IPS-18a (cell line): ENCODE results near the gene MIF4GD.

ENCODE experiments used
- H3K27ac ChIP-seq: one replicate; pipeline ENCODE4 v1.5.1; 2013; ENCODE audit warnings: low read length
- H3K27me3 ChIP-seq: one replicate; pipeline ENCODE4 v1.6.1; 2013; ENCODE audit warnings: mild to moderate bottlenecking, low read length; ENCODE audit not compliant: control insufficient read depth, insufficient read depth
- H3K36me3 ChIP-seq: one replicate; pipeline ENCODE4 v1.6.1; 2013; ENCODE audit warnings: low read depth, low read length; ENCODE audit not compliant: control insufficient read depth
- H3K4me1 ChIP-seq: one replicate; pipeline ENCODE4 v1.6.1; 2013; ENCODE audit warnings: low read depth, low read length; ENCODE audit not compliant: control insufficient read depth
- H3K4me3 ChIP-seq: one replicate; pipeline ENCODE4 v1.5.1; 2013; ENCODE audit warnings: low read length
- H3K9ac ChIP-seq: one replicate; pipeline ENCODE4 v1.6.1; 2013; ENCODE audit warnings: mild to moderate bottlenecking, low read length, moderate library complexity
- H3K9me3 ChIP-seq: one replicate; pipeline ENCODE4 v1.6.1; 2013; ENCODE audit warnings: low read depth, low read length; ENCODE audit not compliant: control insufficient read depth

MIF4GD gene

GRCh38 chr17:75249564-75249963 lies 21.5 kb downstream of the MIF4GD start:
- H3K9ac ChIP-seq: no peak overlapping the region
- no peak overlapping the region for H3K27ac ChIP-seq
- H3K4me3 ChIP-seq: no peak overlapping the region
- H3K27me3 ChIP-seq: no peaks in the 10 kb centered on the region
- peaks cover 10% of the 10 kb centered on the region for H3K36me3 ChIP-seq
- H3K9me3 ChIP-seq: no peaks in the 10 kb centered on the region
- no peaks in the 10 kb centered on the region for H3K4me1 ChIP-seq

- Histone ChIP-seq H3K4me1 (no peaks in the 10 kb centered on the region), H3K9me3 (no peaks in the 10 kb centered on the region), H3K9ac (no peak overlapping the region), H3K4me3 (no peak overlapping the region), H3K36me3 (peaks cover 36% of the 10 kb centered on the region), H3K27ac (no peak overlapping the region), H3K27me3 (no peaks in the 10 kb centered on the region)
These were observed 24.6 kb downstream of the MIF4GD start for GRCh38 chr17:75246404-75246803.

- Histone ChIP-seq H3K27me3 (no peaks in the 10 kb centered on the region), H3K4me1 (no peaks in the 10 kb centered on the region), H3K36me3 (peaks cover 43% of the 10 kb centered on the region), H3K27ac (no peak overlapping the region), H3K9me3 (no peaks in the 10 kb centered on the region), H3K4me3 (no peak overlapping the region), H3K9ac (no peak overlapping the region)
These were observed 26.0 kb downstream of the MIF4GD start for GRCh38 chr17:75245011-75245410.

- Histone ChIP-seq H3K9ac (no peak overlapping the region), H3K9me3 (no peaks in the 10 kb centered on the region), H3K36me3 (peaks cover 43% of the 10 kb centered on the region), H3K27me3 (no peaks in the 10 kb centered on the region), H3K4me1 (no peaks in the 10 kb centered on the region), H3K27ac (no peak overlapping the region), H3K4me3 (no peak overlapping the region)
These were observed 26.7 kb downstream of the MIF4GD start for GRCh38 chr17:75244133-75244866.

- no peak overlapping the region for H3K9ac ChIP-seq
These were observed 28.5 kb downstream of the MIF4GD start for GRCh38 chr17:75242461-75243042.

GRCh38 chr17:75241996-75242460 lies 29.0 kb downstream of the MIF4GD start:
- no peaks in the 10 kb centered on the region for H3K27me3 ChIP-seq
- no peaks in the 10 kb centered on the region for H3K9me3 ChIP-seq
- peaks cover 61% of the 10 kb centered on the region for H3K36me3 ChIP-seq
- H3K9ac ChIP-seq: no peak overlapping the region
- H3K4me3 ChIP-seq: no peak overlapping the region
- H3K27ac ChIP-seq: no peak overlapping the region
- no peaks in the 10 kb centered on the region for H3K4me1 ChIP-seq

More at GRCh38 chr17:75242461-75243042, 28.5 kb downstream of the MIF4GD start:
- Histone ChIP-seq H3K36me3 (peaks cover 56% of the 10 kb centered on the region), H3K4me1 (no peaks in the 10 kb centered on the region), H3K27me3 (no peaks in the 10 kb centered on the region), H3K27ac (no peak overlapping the region), H3K9me3 (no peaks in the 10 kb centered on the region), H3K4me3 (no peak overlapping the region)

- H3K4me1 ChIP-seq: no peaks in the 10 kb centered on the region
- H3K27me3 ChIP-seq: no peaks in the 10 kb centered on the region
- peaks cover 66% of the 10 kb centered on the region for H3K36me3 ChIP-seq
- no peak overlapping the region for H3K27ac ChIP-seq
- no peak overlapping the region for H3K4me3 ChIP-seq
- H3K9ac ChIP-seq: no peak overlapping the region
- no peaks in the 10 kb centered on the region for H3K9me3 ChIP-seq
These were observed 29.5 kb downstream of the MIF4GD start for GRCh38 chr17:75241502-75241901.

GRCh38 chr17:75241143-75241430 lies 29.9 kb downstream of the MIF4GD start:
- H3K4me1 ChIP-seq: no peaks in the 10 kb centered on the region
- no peaks in the 10 kb centered on the region for H3K27me3 ChIP-seq
- no peak overlapping the region for H3K4me3 ChIP-seq
- no peaks in the 10 kb centered on the region for H3K9me3 ChIP-seq
- H3K36me3 ChIP-seq: peaks cover 69% of the 10 kb centered on the region
- H3K9ac ChIP-seq: no peak overlapping the region
- no peak overlapping the region for H3K27ac ChIP-seq

- no peak overlapping the region for H3K4me3 ChIP-seq
- H3K9ac ChIP-seq: no peak overlapping the region
- H3K36me3 ChIP-seq: peaks cover 69% of the 10 kb centered on the region
- no peaks in the 10 kb centered on the region for H3K9me3 ChIP-seq
- no peaks in the 10 kb centered on the region for H3K27me3 ChIP-seq
- no peak overlapping the region for H3K27ac ChIP-seq
- no peaks in the 10 kb centered on the region for H3K4me1 ChIP-seq
These were observed 30.5 kb downstream of the MIF4GD start for GRCh38 chr17:75240394-75241142.

GRCh38 chr17:75239778-75240393 lies 31.1 kb downstream of the MIF4GD start:
- Histone ChIP-seq H3K4me3 (no peak overlapping the region), H3K9ac (no peak overlapping the region), H3K27me3 (no peaks in the 10 kb centered on the region), H3K9me3 (no peaks in the 10 kb centered on the region), H3K4me1 (no peaks in the 10 kb centered on the region), H3K27ac (no peak overlapping the region), H3K36me3 (peaks cover 72% of the 10 kb centered on the region)

- H3K27ac ChIP-seq: no peak overlapping the region
- H3K27me3 ChIP-seq: no peaks in the 10 kb centered on the region
- H3K9me3 ChIP-seq: no peaks in the 10 kb centered on the region
- H3K4me3 ChIP-seq: no peak overlapping the region
- no peaks in the 10 kb centered on the region for H3K4me1 ChIP-seq
- peaks cover 79% of the 10 kb centered on the region for H3K36me3 ChIP-seq
- H3K9ac ChIP-seq: no peak overlapping the region
These were observed 31.8 kb downstream of the MIF4GD start for GRCh38 chr17:75239214-75239613.
